Tibial nerve (tissue), 4 donors: ENCODE measurements around the gene SUCLG1. TPM values are rescaled to one million over a fixed set of nuclear protein-coding genes. Genes with fewer than 3 reads are reported as not detected.
"Not testable (repeated sequence)": the region's sequence is repeated elsewhere in the genome, so short reads cannot be mapped to it uniquely, and the experiment has no call there.

Experiments
- DNase-seq, 2 donors: peaks; one replicate each; pipeline ENCODE4 v3.0.0-alpha.2; 2019; ENCODE audit warnings: low spot score in 2 of 2
- H3K27ac ChIP-seq, 4 donors: fragments of 200-600 bp; sonication (generic) in 3 of 4; one replicate each; pipeline ENCODE4 v1.5.1; 2017 to 2019; ENCODE audit warnings: mild to moderate bottlenecking in 1 of 4
- H3K27me3 ChIP-seq, 2 donors: fragments of 200-600 bp; sonication (generic) in 1 of 2; one replicate each; pipeline versions ENCODE4 v1.5.1 to v1.6.0; 2017 to 2019
- H3K36me3 ChIP-seq, 3 donors: fragments of 200-600 bp; sonication (generic); one replicate each; pipeline ENCODE4 v1.5.1; 2018 to 2019
- H3K4me1 ChIP-seq, 4 donors: fragments of 200-600 bp; sonication (generic) in 3 of 4; one replicate each; pipeline ENCODE4 v1.5.1; 2017 to 2019
- H3K4me3 ChIP-seq, 4 donors: fragments of 200-600 bp; sonication (generic) in 3 of 4; one replicate each; pipeline ENCODE4 v1.5.1; 2017 to 2019; ENCODE audit warnings: mild to moderate bottlenecking in 1 of 4, moderate library complexity in 1 of 4
- H3K9me3 ChIP-seq, 4 donors: fragments of 200-600 bp; sonication (generic) in 3 of 4; one replicate each; pipeline ENCODE4 v1.5.1; 2017 to 2019
- CTCF ChIP-seq, 5 experiments: fragments of 200-600 bp in 3 of 5; fragments of 450-650 bp in 2 of 5; sonication (generic) in 3 of 5; IDR thresholded peaks; one replicate each; pipeline ENCODE4 v1.5.1; 2016 to 2019; ENCODE audit warnings: antibody characterized with exemption in 5 of 5, mild to moderate bottlenecking in 3 of 5, moderate library complexity in 2 of 5
- EP300 ChIP-seq, 2 donors: sonication (generic); formaldehyde crosslinking; IDR thresholded peaks; one replicate each; pipeline ENCODE4 v1.6.1; 2017; ENCODE audit warnings: antibody characterized with exemption in 2 of 2, mild to moderate bottlenecking in 1 of 2
- POLR2A ChIP-seq, 2 donors: fragments of 450-650 bp; IDR thresholded peaks; one replicate each; pipeline ENCODE4 v1.6.1; 2017; ENCODE audit warnings: antibody characterized with exemption in 2 of 2, mild to moderate bottlenecking in 2 of 2, moderate library complexity in 2 of 2
- WGBS, 2 donors: methylation state at CpG; one replicate each; pipeline ENCODE4 v1.1.5; 2018; 5-methylcytosine and 5-hydroxymethylcytosine counted together
- total RNA-seq, 4 donors: library from RNA; depleted of rRNA; stranded (reverse); fragments of >200 nt; gene quantifications; one replicate each; pipeline ENCODE4 v1.1.0, GENCODE V29; 2016

SUCLG1 gene
- total RNA-seq, 4 donors from 2014 or later, result 45.4 to 58.8 (median 52.1) TPM

- Histone ChIP-seq H3K9me3 (peaks cover 0 to 17% (median 2%) of the 10 kb centered on the region in 4 donors), H3K4me3 (no peak overlapping the region), H3K36me3 (peaks cover 0 to 5% (median 0%) of the 10 kb centered on the region in 3 donors), H3K27ac (no peak overlapping the region), H3K4me1 (no peaks in the 10 kb centered on the region), H3K27me3 (no peaks in the 10 kb centered on the region)
- no peak for DNase-seq
- WGBS, 2 donors, result 32 to 43% methylated on average over 5 of the region's 5 CpGs
- TF ChIP-seq EP300 (IDR thresholded peaks at IDR 0.05) (no peak), CTCF (IDR thresholded peaks at IDR 0.05) (no peak), POLR2A (IDR thresholded peaks at IDR 0.05) (no peak)
Observed at GRCh38 chr2:84481702-84482101, 22.6 kb upstream of the SUCLG1 start.

DNA sequence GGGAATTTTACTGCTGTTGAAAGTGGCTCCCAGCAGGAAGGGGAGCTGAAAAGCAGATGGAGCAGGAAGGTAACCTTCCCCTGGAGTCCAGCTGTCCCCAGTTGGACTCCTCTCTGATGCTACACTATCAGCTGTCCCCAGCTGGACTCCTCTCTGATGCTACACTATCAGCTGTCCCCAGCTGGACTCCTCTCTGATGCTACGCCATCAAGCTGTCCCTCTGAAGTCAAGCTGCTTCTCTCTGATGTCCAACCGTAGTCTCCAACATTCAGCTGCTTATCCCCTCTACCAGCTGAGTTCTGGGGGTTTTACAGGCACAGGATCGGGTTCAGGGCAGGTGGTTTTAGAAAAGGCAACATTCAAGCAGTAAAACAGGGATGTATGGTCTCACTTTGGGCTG, 19.8 kb upstream of the SUCLG1 start:
- Histone ChIP-seq H3K9me3 (peaks cover 0 to 31% (median 2%) of the 10 kb centered on the region in 4 donors), H3K27ac (no peak overlapping the region), H3K36me3 (peaks cover 0 to 5% (median 0%) of the 10 kb centered on the region in 3 donors), H3K4me1 (no peaks in the 10 kb centered on the region), H3K4me3 (no peak overlapping the region), H3K27me3 (no peaks in the 10 kb centered on the region)
- no peak for DNase-seq
- 83 to 93% methylated on average over 3 of the region's 3 CpGs for WGBS, 2 donors
- TF ChIP-seq CTCF (IDR thresholded peaks at IDR 0.05) (no peak), POLR2A (IDR thresholded peaks at IDR 0.05) (no peak)

DNA sequence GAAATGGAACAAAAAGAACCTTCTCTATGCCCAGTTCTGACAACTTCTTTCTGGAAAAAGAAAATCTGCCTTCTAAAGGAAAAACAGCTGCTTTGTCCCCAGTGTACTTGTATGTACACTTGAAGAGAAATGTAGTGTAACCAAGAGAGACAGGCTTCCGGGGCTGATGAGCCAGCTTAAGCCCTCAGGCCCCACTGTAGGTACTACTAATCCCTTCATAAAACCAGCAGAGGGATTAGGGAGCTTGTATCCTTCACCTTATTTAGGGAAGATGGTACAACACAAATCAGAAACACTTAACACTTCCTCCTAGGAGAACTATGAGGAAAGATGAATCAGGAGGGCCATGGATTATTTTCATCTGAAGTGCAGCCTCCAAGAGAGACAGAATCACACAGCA, 18.8 kb upstream of the SUCLG1 start:
- H3K27ac ChIP-seq, result no peak overlapping the region
- TF ChIP-seq EP300 (IDR thresholded peaks at IDR 0.05) (no peak), CTCF (IDR thresholded peaks at IDR 0.05) (no peak), POLR2A (IDR thresholded peaks at IDR 0.05) (no peak)
- H3K4me1 ChIP-seq, result no peaks in the 10 kb centered on the region
- no peak overlapping the region for H3K4me3 ChIP-seq
- peaks cover 0 to 5% (median 0%) of the 10 kb centered on the region in 3 donors for H3K36me3 ChIP-seq
- peaks cover 0 to 31% (median 2%) of the 10 kb centered on the region in 4 donors for H3K9me3 ChIP-seq
- no peaks in the 10 kb centered on the region for H3K27me3 ChIP-seq
- 78 to 84% methylated on average over 1 of the region's 1 CpG for WGBS, 2 donors
- no peak for DNase-seq

DNA sequence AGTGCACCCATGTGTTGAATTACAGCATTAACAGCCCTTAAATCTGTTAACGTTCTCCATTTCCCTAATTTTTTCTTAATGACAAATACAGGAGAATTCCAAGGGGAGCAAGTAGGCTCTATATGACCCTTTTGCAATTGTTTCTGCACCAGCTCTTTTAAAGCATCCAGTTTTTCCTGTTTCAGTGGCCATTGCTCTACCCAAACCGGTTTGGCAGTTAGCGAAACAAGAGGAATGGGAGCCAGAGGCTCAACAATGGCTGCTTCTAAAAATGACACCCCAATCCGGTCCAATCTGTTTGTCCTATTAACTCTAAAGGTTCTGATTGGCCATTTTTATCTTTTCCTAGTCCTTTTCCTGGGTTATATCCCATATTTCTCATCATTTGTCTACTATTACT, 15.1 kb upstream of the SUCLG1 start:
- Histone ChIP-seq H3K4me3 (no peak overlapping the region), H3K9me3 (peaks cover 0 to 47% (median 2%) of the 10 kb centered on the region in 4 donors), H3K27me3 (no peaks in the 10 kb centered on the region), H3K27ac (no peak overlapping the region), H3K4me1 (no peaks in the 10 kb centered on the region), H3K36me3 (peaks cover 0 to 5% (median 0%) of the 10 kb centered on the region in 3 donors)
- WGBS, 2 donors, result 76 to 82% methylated on average over 4 of the region's 4 CpGs
- no peak for DNase-seq
- TF ChIP-seq EP300 (IDR thresholded peaks at IDR 0.05) (no peak), CTCF (IDR thresholded peaks at IDR 0.05) (no peak), POLR2A (IDR thresholded peaks at IDR 0.05) (no peak)

DNA sequence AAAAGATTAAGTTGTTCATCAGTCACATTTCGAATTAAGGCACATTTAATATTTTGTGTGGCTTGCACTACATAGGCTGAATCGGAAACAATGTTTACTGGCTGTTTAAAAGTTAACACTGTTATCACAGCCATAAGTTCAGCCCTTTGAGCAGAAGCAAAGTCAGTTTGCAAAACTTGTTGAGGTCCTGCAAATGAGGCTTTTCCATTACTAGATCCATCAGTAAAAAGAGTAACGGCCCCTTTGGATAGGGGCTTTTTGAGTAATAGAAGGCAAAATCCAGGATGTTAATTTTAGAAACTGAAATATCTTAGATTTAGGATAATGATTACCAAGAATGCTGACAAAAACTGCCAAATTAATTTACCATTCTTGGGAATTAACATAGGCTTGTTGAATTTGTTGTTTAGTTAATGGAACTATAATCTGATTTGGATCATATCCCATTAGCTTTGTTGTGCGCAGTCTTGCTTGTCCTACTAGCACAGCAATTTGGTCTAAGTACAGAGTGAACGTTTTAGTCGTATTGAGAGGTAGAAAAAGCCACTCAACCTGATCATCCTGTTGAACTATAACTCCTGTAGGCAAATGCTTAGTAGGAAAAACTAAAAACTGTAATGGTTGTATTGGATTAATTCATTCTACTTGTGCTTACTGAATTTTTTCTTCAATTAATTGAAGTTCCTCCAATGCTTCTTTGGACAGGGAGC, 13.9 kb upstream of the SUCLG1 start:
- no peak for DNase-seq
- Histone ChIP-seq H3K9me3 (peaks cover 0 to 42% (median under 1%) of the 10 kb centered on the region in 4 donors), H3K4me1 (no peaks in the 10 kb centered on the region), H3K4me3 (no peak overlapping the region), H3K36me3 (peaks cover 0 to 2% (median 0%) of the 10 kb centered on the region in 3 donors), H3K27me3 (no peaks in the 10 kb centered on the region), H3K27ac (no peak overlapping the region)
- TF ChIP-seq EP300 (IDR thresholded peaks at IDR 0.05), result no peak
- no peak for TF ChIP-seq POLR2A (IDR thresholded peaks at IDR 0.05)
- no peak for TF ChIP-seq CTCF (IDR thresholded peaks at IDR 0.05)
- WGBS, 2 donors, result 87% methylated on average over 6 of the region's 6 CpGs

DNA sequence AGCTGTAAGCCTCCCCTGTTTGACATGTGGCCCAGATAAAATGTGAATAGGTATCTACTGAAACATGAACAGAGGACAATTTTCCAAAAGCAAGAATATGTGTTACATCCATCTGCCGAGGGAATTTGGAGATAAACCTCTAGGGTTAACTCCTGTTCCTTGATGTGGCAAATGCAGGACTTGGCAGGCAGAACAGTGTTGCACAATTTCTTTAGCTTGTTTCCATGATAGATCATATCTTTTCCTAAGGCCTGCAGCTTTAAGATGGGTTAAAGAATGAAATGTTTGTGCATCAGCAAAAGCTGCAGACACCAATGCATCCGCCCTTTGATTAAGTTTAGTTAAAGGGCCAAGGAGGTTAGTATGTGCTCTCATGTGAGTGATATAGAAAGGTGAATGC, 13.3 kb upstream of the SUCLG1 start:
- not testable (repeated sequence) for H3K27me3 ChIP-seq, H3K4me3 ChIP-seq, H3K27ac ChIP-seq, DNase-seq, H3K4me1 ChIP-seq, H3K36me3 ChIP-seq
- 55 to 78% methylated on average over 2 of the region's 2 CpGs for WGBS, 2 donors
- H3K9me3 ChIP-seq, result peaks cover 0 to 37% (median 0%) of the 10 kb centered on the region in 4 donors
